ENCODE measurements around the gene SLC6A3. TPM values are rescaled to one million over a fixed set of nuclear protein-coding genes. Genes with fewer than 3 reads are reported as not detected.

The SLC6A3 gene
- total RNA-seq, 1 experiment from 2014 or later: 0.05 TPM

DNA sequence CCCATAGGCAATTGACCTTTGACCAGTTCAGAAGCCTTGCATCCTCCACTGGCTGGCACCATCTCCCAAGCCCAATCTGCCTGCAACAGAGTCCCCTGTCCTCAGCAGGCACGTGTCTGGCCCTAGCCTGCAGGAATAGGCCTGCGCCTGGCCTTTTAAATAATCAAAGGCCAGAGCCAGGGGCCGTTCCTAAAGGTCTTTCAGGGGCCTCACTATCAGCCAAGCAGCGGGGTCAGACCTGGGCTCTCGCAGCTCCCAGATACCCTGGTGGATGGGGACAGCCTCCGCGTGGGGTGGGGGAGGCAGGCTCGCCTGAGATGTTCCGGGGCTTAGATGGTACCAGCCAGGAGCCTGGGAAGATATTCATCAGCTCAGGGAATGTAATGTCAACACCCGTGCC is 32.6 kb downstream of the SLC6A3 start:
- POLR2A ChIA-PET: no interaction called here
- Histone ChIP-seq H3K36me3 (ENCODE audit: control insufficient read depth, insufficient read depth, low read length) (no peaks in the 10 kb centered on the region), H3K9me3 (ENCODE audit: control insufficient read depth, insufficient read depth, low read depth, low read length) (no peaks in the 10 kb centered on the region), H3K27me3 (ENCODE audit: control insufficient read depth, insufficient read depth, low read length) (no peaks in the 10 kb centered on the region), H3K4me1 (ENCODE audit: control insufficient read depth, insufficient read depth, low read length) (no peaks in the 10 kb centered on the region), H3K4me3 (ENCODE audit: low read depth in 2 of 2, low read length in 2 of 2) (no peak overlapping the region), H3K27ac (ENCODE audit: low read length) (no peak overlapping the region)
- ATAC-seq: no peak
- intact Hi-C loops (cut with micrococcal nuclease; ENCODE audit: unreplicated experiment) (no loop called here), in situ Hi-C loops (cut with HindIII; ENCODE audit: low pct_unique_long_range_greater_than_20kb, low sequenced_read_pairs) (no loop called here)
- CTCF ChIA-PET: no interaction called here
- no peak for TF ChIP-seq TCF7L2 (IDR thresholded peaks at IDR 0.05; ENCODE audit: low read depth, low read length)
- TF ChIP-seq POLR2AphosphoS5 (IDR thresholded peaks at IDR 0.05; ENCODE audit: low read depth, low read length): no peak
- TF ChIP-seq, protein P1, sequence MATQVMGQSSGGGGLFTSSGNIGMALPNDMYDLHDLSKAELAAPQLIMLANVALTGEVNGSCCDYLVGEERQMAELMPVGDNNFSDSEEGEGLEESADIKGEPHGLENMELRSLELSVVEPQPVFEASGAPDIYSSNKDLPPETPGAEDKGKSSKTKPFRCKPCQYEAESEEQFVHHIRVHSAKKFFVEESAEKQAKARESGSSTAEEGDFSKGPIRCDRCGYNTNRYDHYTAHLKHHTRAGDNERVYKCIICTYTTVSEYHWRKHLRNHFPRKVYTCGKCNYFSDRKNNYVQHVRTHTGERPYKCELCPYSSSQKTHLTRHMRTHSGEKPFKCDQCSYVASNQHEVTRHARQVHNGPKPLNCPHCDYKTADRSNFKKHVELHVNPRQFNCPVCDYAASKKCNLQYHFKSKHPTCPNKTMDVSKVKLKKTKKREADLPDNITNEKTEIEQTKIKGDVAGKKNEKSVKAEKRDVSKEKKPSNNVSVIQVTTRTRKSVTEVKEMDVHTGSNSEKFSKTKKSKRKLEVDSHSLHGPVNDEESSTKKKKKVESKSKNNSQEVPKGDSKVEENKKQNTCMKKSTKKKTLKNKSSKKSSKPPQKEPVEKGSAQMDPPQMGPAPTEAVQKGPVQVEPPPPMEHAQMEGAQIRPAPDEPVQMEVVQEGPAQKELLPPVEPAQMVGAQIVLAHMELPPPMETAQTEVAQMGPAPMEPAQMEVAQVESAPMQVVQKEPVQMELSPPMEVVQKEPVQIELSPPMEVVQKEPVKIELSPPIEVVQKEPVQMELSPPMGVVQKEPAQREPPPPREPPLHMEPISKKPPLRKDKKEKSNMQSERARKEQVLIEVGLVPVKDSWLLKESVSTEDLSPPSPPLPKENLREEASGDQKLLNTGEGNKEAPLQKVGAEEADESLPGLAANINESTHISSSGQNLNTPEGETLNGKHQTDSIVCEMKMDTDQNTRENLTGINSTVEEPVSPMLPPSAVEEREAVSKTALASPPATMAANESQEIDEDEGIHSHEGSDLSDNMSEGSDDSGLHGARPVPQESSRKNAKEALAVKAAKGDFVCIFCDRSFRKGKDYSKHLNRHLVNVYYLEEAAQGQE (IDR thresholded peaks at IDR 0.05; ENCODE audit: insufficient read depth in 1 of 2, low read depth in 2 of 2, low read length in 1 of 2): no peak
- TF ChIP-seq, protein P2, sequence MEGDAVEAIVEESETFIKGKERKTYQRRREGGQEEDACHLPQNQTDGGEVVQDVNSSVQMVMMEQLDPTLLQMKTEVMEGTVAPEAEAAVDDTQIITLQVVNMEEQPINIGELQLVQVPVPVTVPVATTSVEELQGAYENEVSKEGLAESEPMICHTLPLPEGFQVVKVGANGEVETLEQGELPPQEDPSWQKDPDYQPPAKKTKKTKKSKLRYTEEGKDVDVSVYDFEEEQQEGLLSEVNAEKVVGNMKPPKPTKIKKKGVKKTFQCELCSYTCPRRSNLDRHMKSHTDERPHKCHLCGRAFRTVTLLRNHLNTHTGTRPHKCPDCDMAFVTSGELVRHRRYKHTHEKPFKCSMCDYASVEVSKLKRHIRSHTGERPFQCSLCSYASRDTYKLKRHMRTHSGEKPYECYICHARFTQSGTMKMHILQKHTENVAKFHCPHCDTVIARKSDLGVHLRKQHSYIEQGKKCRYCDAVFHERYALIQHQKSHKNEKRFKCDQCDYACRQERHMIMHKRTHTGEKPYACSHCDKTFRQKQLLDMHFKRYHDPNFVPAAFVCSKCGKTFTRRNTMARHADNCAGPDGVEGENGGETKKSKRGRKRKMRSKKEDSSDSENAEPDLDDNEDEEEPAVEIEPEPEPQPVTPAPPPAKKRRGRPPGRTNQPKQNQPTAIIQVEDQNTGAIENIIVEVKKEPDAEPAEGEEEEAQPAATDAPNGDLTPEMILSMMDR (IDR thresholded peaks at IDR 0.05): no peak
- no peak for TF ChIP-seq SIN3A (IDR thresholded peaks at IDR 0.05; ENCODE audit: borderline replicate concordance, insufficient read depth, low read depth, low read length)
- no TSS peak for BruUV-seq (replicated peaks)
- DNase-seq (ENCODE audit: low read depth, low spot score): no peak

DNA sequence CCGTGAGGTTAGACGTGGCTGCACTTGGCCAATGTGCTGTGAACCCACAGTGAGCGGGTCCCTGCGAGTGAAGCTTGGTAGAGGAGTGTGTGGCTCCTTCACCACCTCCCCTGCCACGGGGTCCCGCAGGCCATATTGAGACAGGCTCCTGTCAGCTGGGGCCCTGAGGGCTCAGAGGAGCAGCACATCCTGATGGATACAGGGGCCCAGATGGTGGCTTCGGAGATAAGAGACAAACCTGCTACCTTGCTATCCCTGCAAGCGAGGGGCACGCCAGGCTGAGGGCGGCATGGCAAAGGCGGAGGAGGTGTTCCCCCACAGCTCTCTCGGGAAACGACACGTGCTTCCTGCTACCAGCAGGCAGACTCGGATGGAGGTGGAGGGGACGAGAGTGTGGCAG is 33.1 kb downstream of the SLC6A3 start:
- Histone ChIP-seq H3K4me3 (ENCODE audit: low read depth in 2 of 2, low read length in 2 of 2) (no peak overlapping the region), H3K27me3 (ENCODE audit: control insufficient read depth, insufficient read depth, low read length) (no peaks in the 10 kb centered on the region), H3K4me1 (ENCODE audit: control insufficient read depth, insufficient read depth, low read length) (no peaks in the 10 kb centered on the region), H3K36me3 (ENCODE audit: control insufficient read depth, insufficient read depth, low read length) (no peaks in the 10 kb centered on the region), H3K9me3 (ENCODE audit: control insufficient read depth, insufficient read depth, low read depth, low read length) (no peaks in the 10 kb centered on the region), H3K27ac (ENCODE audit: low read length) (no peak overlapping the region)
- ATAC-seq (no peak), DNase-seq (ENCODE audit: low read depth, low spot score) (no peak)
- POLR2A ChIA-PET: no interaction called here
- CTCF ChIA-PET: no interaction called here
- TF ChIP-seq POLR2AphosphoS5 (IDR thresholded peaks at IDR 0.05; ENCODE audit: low read depth, low read length) (no peak), SIN3A (IDR thresholded peaks at IDR 0.05; ENCODE audit: borderline replicate concordance, insufficient read depth, low read depth, low read length) (no peak), TCF7L2 (IDR thresholded peaks at IDR 0.05; ENCODE audit: low read depth, low read length) (no peak)
- TF ChIP-seq, protein P2 (IDR thresholded peaks at IDR 0.05): no peak
- TF ChIP-seq, protein P1 (IDR thresholded peaks at IDR 0.05; ENCODE audit: insufficient read depth in 1 of 2, low read depth in 2 of 2, low read length in 1 of 2): no peak
- intact Hi-C loops (cut with micrococcal nuclease; ENCODE audit: unreplicated experiment): no loop called here
- in situ Hi-C loops (cut with HindIII; ENCODE audit: low pct_unique_long_range_greater_than_20kb, low sequenced_read_pairs): no loop called here
- no TSS peak for BruUV-seq (replicated peaks)

Measured in Panc1 (cell line).